WTC11 (cell line): ENCODE results near the gene ZFHX3. TPM values are rescaled to one million over a fixed set of nuclear protein-coding genes. Genes with fewer than 3 reads are reported as not detected.

ENCODE experiments used
- ATAC-seq: fragments of 200-7000 bp; cut with Tn5 transposase; 2 replicates; pipeline ENCODE4 v1.10.0; 2021; ENCODE audit warnings: mild to moderate bottlenecking, moderate library complexity
- CTCF ChIA-PET: fragments of 300-600 bp; sonication (Branson Sonifier 250); formaldehyde crosslinking; loops from one replicate; lab custom pipeline; 2021; ENCODE audit warnings: antibody characterized with exemption; lab: Charles Lee
- POLR2A ChIA-PET: fragments of 350-600 bp; sonication (Branson Sonifier 250); formaldehyde crosslinking; loops from one replicate; lab custom pipeline; 2021; ENCODE audit warnings: antibody characterized with exemption; lab: Charles Lee
- DNase-seq: peaks from one replicate; pipeline ENCODE4 v3.0.0; 2021; ENCODE audit warnings: low spot score
- H3K27ac Mint-ChIP-seq: 2 replicates; pipeline ENCODE4 v1.8.0; 2021; ENCODE audit warnings: mixed read lengths
- H3K27me3 Mint-ChIP-seq: 2 replicates; pipeline ENCODE4 v1.8.0; 2021; ENCODE audit warnings: low read depth, mild to moderate bottlenecking, moderate library complexity, mixed read lengths
- H3K36me3 Mint-ChIP-seq: 2 replicates; pipeline ENCODE4 v1.8.0; 2021; ENCODE audit warnings: mixed read lengths
- H3K4me1 Mint-ChIP-seq: 2 replicates; pipeline ENCODE4 v1.8.0; 2022; ENCODE audit warnings: mixed read lengths
- H3K4me3 Mint-ChIP-seq: 2 replicates; pipeline ENCODE4 v1.8.0; 2021; ENCODE audit warnings: mild to moderate bottlenecking, moderate library complexity, mixed read lengths
- H3K9me3 Mint-ChIP-seq: 2 replicates; pipeline ENCODE4 v1.8.0; 2021; ENCODE audit warnings: mixed read lengths
- ARID4B ChIP-seq: sonication (generic); formaldehyde crosslinking; IDR thresholded peaks from 2 replicates; pipeline ENCODE4 v1.8.0; 2023; ENCODE audit warnings: missing genetic modification reagents, mild to moderate bottlenecking, borderline replicate concordance
- CTCF ChIP-seq: fragments of 200-600 bp; IDR thresholded peaks from 2 replicates; pipeline ENCODE4 v1.8.0; 2022; ENCODE audit warnings: antibody characterized with exemption
- E2F1 ChIP-seq: sonication (generic); formaldehyde crosslinking; IDR thresholded peaks from 2 replicates; pipeline ENCODE4 v1.8.0; 2022; ENCODE audit warnings: mild to moderate bottlenecking, missing genetic modification reagents
- GABPB1 ChIP-seq: sonication (generic); formaldehyde crosslinking; IDR thresholded peaks from 2 replicates; pipeline ENCODE4 v1.8.1; 2023; ENCODE audit warnings: mild to moderate bottlenecking, missing genetic modification reagents
- KAT7 ChIP-seq: sonication (generic); formaldehyde crosslinking; IDR thresholded peaks from 2 replicates; pipeline ENCODE4 v1.8.1; 2023; ENCODE audit warnings: missing genetic modification reagents, mild to moderate bottlenecking, borderline replicate concordance
- TEAD4 ChIP-seq: sonication (generic); formaldehyde crosslinking; IDR thresholded peaks from 2 replicates; pipeline ENCODE4 v1.8.0; 2022; ENCODE audit warnings: mild to moderate bottlenecking, missing genetic modification reagents
- ZNF121 ChIP-seq: sonication (generic); formaldehyde crosslinking; IDR thresholded peaks from 2 replicates; pipeline ENCODE4 v1.8.0; 2023; ENCODE audit warnings: missing genetic modification reagents
- ZNF232 ChIP-seq: sonication (generic); formaldehyde crosslinking; IDR thresholded peaks from 2 replicates; pipeline ENCODE4 v1.8.0; 2022; ENCODE audit warnings: mild to moderate bottlenecking, missing genetic modification reagents
- ZNF396 ChIP-seq: fragments of 250-450 bp; sonication (Bioruptor Pico); IDR thresholded peaks from 2 replicates; pipeline ENCODE4 v1.8.0; 2021; ENCODE audit warnings: mild to moderate bottlenecking, moderate library complexity, borderline replicate concordance
- total RNA-seq: library from RNA; stranded (reverse); gene quantifications from 3 replicates; pipeline ENCODE4 v1.2.3, GENCODE V29; 2021

Gene ZFHX3
- total RNA-seq, 1 experiment from 2014 or later = 5.7 TPM

- TF ChIP-seq ARID4B (CRISPR knock-in tag) (no peak), ZNF396 (CRISPR knock-in tag) (no peak), GABPB1 (no peak), KAT7 (CRISPR knock-in tag) (no peak)
Observed at GRCh38 chr16:72848759-72849664, 198.9 kb downstream of the ZFHX3 start (continued).

- H3K27ac Mint-ChIP-seq = no peak overlapping the region
- CTCF ChIA-PET = interaction anchor here (0.6 to 8.0 kb wide), 11 partner anchors 9 to 649 kb away, joined by 3 to 101 read pairs (median 4); no protein-coding TSS in a partner anchor
- H3K4me1 Mint-ChIP-seq = peaks cover 37% of the 10 kb centered on the region
Observed at GRCh38 chr16:72848028-72848400, 199.9 kb downstream of the ZFHX3 start.

GRCh38 chr16:72847187-72848027, 200.5 kb downstream of the ZFHX3 start:
- TF ChIP-seq ZNF121 (0 out of 2 replicates have a peak, but pooled peaks have one; percentile 64), CTCF (peak; percentile 42; the same call in 1 of the 2 replicates), E2F1 (CRISPR knock-in tag) (no peak)
- H3K36me3 Mint-ChIP-seq = no peaks in the 10 kb centered on the region
- ChIA-PET CTCF (interaction anchor here (0.5 to 8.0 kb wide), 23 partner anchors 9 to 652 kb away, joined by 3 to 101 read pairs (median 3); no protein-coding TSS in a partner anchor), POLR2A (no interaction called here)
- no peak overlapping the region for H3K4me3 Mint-ChIP-seq
- H3K27me3 Mint-ChIP-seq = no peaks in the 10 kb centered on the region; the same call in 1 of the 2 replicates
- H3K4me1 Mint-ChIP-seq = peaks cover 37% of the 10 kb centered on the region
- H3K9me3 Mint-ChIP-seq = no peaks in the 10 kb centered on the region
- H3K27ac Mint-ChIP-seq = no peak overlapping the region
- DNase-seq = peak; percentile 55
- ATAC-seq = peak; percentile 89

More at GRCh38 chr16:72848028-72848400, 199.9 kb downstream of the ZFHX3 start:
- H3K27me3 Mint-ChIP-seq = no peaks in the 10 kb centered on the region; the same call in 1 of the 2 replicates
- no peak for TF ChIP-seq E2F1 (CRISPR knock-in tag)
- no peak for TF ChIP-seq CTCF
- TF ChIP-seq TEAD4 (CRISPR knock-in tag) = no peak
- no peak for TF ChIP-seq ZNF232 (CRISPR knock-in tag)
- H3K4me3 Mint-ChIP-seq = no peak overlapping the region
- no peak for DNase-seq
- POLR2A ChIA-PET = no interaction called here
- no peak for ATAC-seq
- H3K9me3 Mint-ChIP-seq = no peaks in the 10 kb centered on the region
- no peaks in the 10 kb centered on the region for H3K36me3 Mint-ChIP-seq
